SK-N-SH treated with all-trans-retinoic acid at 6 μM for 48 hours (cell line): ENCODE data around the gene CIRBP.

Experiments used
- GLIS3 ChIP-seq: fragments of 250-450 bp; sonication (Bioruptor Pico); IDR thresholded peaks from 2 replicates; pipeline ENCODE4 v1.5.0; 2020; ENCODE audit warnings: mild to moderate bottlenecking, moderate library complexity
- ZFP3 ChIP-seq: fragments of 250-450 bp; sonication (Bioruptor Pico); IDR thresholded peaks from 2 replicates; pipeline ENCODE4 v1.5.0; 2020; ENCODE audit warnings: mild to moderate bottlenecking, moderate library complexity
- ZNF70 ChIP-seq: fragments of 450-650 bp; formaldehyde crosslinking; IDR thresholded peaks from 2 replicates; pipeline ENCODE4 v1.5.0; 2020; ENCODE audit warnings: mild to moderate bottlenecking, moderate library complexity
- TF ChIP-seq, protein P1 (sequence below): fragments of 250-450 bp; sonication (Bioruptor Pico); IDR thresholded peaks from 2 replicates; pipeline ENCODE4 v1.5.1; 2020; ENCODE audit warnings: low read depth, mild to moderate bottlenecking, moderate library complexity
- TF ChIP-seq, protein P2 (sequence below): fragments of 250-450 bp; sonication (Bioruptor Pico); IDR thresholded peaks from 2 replicates; pipeline ENCODE4 v1.5.1; 2021; ENCODE audit warnings: mild to moderate bottlenecking, moderate library complexity

DNA sequence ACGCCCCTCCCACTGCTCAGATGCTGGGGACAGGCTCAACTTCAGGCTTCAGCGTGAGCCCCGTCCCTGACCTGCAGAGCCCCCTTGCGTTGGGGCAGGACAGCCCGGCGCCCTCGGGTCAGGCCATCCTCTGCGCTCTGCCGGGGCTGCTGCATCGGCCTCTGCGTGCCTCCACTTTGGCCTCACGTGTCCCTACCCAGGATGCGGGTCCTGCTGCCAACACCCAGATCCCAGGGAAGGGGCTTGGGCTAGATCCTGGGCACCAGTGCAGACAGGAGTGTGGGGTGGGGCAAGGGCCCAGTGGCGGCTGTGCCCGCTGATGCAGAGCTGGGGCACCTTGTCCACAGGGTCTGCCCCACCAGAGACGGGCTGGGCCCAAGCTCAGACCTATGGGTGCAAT lies 44.3 kb upstream of the CIRBP start:
- no peak for TF ChIP-seq GLIS3
- no peak for TF ChIP-seq ZFP3 (CRISPR knock-in tag)
- no peak for TF ChIP-seq ZNF70
- TF ChIP-seq, protein P1, sequence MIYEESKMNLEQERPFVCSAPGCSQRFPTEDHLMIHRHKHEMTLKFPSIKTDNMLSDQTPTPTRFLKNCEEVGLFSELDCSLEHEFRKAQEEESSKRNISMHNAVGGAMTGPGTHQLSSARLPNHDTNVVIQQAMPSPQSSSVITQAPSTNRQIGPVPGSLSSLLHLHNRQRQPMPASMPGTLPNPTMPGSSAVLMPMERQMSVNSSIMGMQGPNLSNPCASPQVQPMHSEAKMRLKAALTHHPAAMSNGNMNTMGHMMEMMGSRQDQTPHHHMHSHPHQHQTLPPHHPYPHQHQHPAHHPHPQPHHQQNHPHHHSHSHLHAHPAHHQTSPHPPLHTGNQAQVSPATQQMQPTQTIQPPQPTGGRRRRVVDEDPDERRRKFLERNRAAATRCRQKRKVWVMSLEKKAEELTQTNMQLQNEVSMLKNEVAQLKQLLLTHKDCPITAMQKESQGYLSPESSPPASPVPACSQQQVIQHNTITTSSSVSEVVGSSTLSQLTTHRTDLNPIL (CRISPR knock-in tag): no peak
- TF ChIP-seq, protein P2, sequence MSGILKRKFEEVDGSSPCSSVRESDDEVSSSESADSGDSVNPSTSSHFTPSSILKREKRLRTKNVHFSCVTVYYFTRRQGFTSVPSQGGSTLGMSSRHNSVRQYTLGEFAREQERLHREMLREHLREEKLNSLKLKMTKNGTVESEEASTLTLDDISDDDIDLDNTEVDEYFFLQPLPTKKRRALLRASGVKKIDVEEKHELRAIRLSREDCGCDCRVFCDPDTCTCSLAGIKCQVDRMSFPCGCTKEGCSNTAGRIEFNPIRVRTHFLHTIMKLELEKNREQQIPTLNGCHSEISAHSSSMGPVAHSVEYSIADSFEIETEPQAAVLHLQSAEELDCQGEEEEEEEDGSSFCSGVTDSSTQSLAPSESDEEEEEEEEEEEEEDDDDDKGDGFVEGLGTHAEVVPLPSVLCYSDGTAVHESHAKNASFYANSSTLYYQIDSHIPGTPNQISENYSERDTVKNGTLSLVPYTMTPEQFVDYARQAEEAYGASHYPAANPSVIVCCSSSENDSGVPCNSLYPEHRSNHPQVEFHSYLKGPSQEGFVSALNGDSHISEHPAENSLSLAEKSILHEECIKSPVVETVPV (CRISPR knock-in tag): no peak
